ENCODE measurements around the gene SLC1A1. TPM values are rescaled to one million over a fixed set of nuclear protein-coding genes. Genes with fewer than 3 reads are reported as not detected.
"Not testable (repeated sequence)": the region's sequence is repeated elsewhere in the genome, so short reads cannot be mapped to it uniquely, and the experiment has no call there.

SLC1A1 gene
- total and polyA plus RNA-seq, 4 donors: 5.1 to 13.8 (median 5.4) TPM

GRCh38 chr9:4530375-4530774 is 40.1 kb downstream of the SLC1A1 start:
- no peak for ATAC-seq (ENCODE audit: insufficient read depth, low FRiP score)
- Histone ChIP-seq H3K9ac (ENCODE audit: insufficient read depth in 1 of 2, low read length in 2 of 2) (no peak overlapping the region), H3K36me3 (ENCODE audit: control insufficient read depth in 4 of 4, insufficient read depth in 4 of 4, low read length in 4 of 4) (no peaks in the 10 kb centered on the region), H3K9me3 (ENCODE audit: control insufficient read depth in 4 of 4, insufficient read depth in 3 of 4, low read length in 3 of 4) (no peaks in the 10 kb centered on the region), H3K27ac (ENCODE audit: low read depth in 1 of 2, low read length in 1 of 2) (no peak overlapping the region), H3K4me1 (ENCODE audit: control insufficient read depth in 5 of 5, insufficient read depth in 5 of 5, low read length in 5 of 5) (no peaks in the 10 kb centered on the region), H3K4me3 (no peak overlapping the region), H3K27me3 (ENCODE audit: control insufficient read depth in 3 of 3, insufficient read depth in 3 of 3, low read length in 2 of 3) (no peaks in the 10 kb centered on the region)
- 74 to 77% methylated on average over 6 of the region's 6 CpGs for WGBS, 2 donors
- TF ChIP-seq CTCF (IDR thresholded peaks at IDR 0.05; ENCODE audit: control extremely low read depth, extremely low read depth): no peak
- no peak for DNase-seq

GRCh38 chr9:4530831-4531230 is 40.6 kb downstream of the SLC1A1 start:
- WGBS, 2 donors: 85 to 87% methylated on average over 3 of the region's 3 CpGs
- H3K9me3 ChIP-seq (ENCODE audit: control insufficient read depth in 4 of 4, insufficient read depth in 3 of 4, low read length in 3 of 4); H3K27ac ChIP-seq (ENCODE audit: low read depth in 1 of 2, low read length in 1 of 2); H3K36me3 ChIP-seq (ENCODE audit: control insufficient read depth in 4 of 4, insufficient read depth in 4 of 4, low read length in 4 of 4); H3K4me3 ChIP-seq; DNase-seq; ATAC-seq (ENCODE audit: insufficient read depth, low FRiP score); H3K4me1 ChIP-seq (ENCODE audit: control insufficient read depth in 5 of 5, insufficient read depth in 5 of 5, low read length in 5 of 5); H3K9ac ChIP-seq (ENCODE audit: insufficient read depth in 1 of 2, low read length in 2 of 2); H3K27me3 ChIP-seq (ENCODE audit: control insufficient read depth in 3 of 3, insufficient read depth in 3 of 3, low read length in 2 of 3): not testable (repeated sequence)

GRCh38 chr9:4531355-4531754 is 41.1 kb downstream of the SLC1A1 start:
- not testable (repeated sequence) for H3K27ac ChIP-seq (ENCODE audit: low read depth in 1 of 2, low read length in 1 of 2); H3K4me1 ChIP-seq (ENCODE audit: control insufficient read depth in 5 of 5, insufficient read depth in 5 of 5, low read length in 5 of 5); ATAC-seq (ENCODE audit: insufficient read depth, low FRiP score); H3K9me3 ChIP-seq (ENCODE audit: control insufficient read depth in 4 of 4, insufficient read depth in 3 of 4, low read length in 3 of 4); H3K4me3 ChIP-seq; H3K36me3 ChIP-seq (ENCODE audit: control insufficient read depth in 4 of 4, insufficient read depth in 4 of 4, low read length in 4 of 4); H3K9ac ChIP-seq (ENCODE audit: insufficient read depth in 1 of 2, low read length in 2 of 2); H3K27me3 ChIP-seq (ENCODE audit: control insufficient read depth in 3 of 3, insufficient read depth in 3 of 3, low read length in 2 of 3); DNase-seq
- 73 to 81% methylated on average over 8 of the region's 8 CpGs for WGBS, 2 donors

- DNase-seq; H3K9ac ChIP-seq (ENCODE audit: insufficient read depth in 1 of 2, low read length in 2 of 2); H3K4me3 ChIP-seq; H3K4me1 ChIP-seq (ENCODE audit: control insufficient read depth in 5 of 5, insufficient read depth in 5 of 5, low read length in 5 of 5); H3K27me3 ChIP-seq (ENCODE audit: control insufficient read depth in 3 of 3, insufficient read depth in 3 of 3, low read length in 2 of 3); ATAC-seq (ENCODE audit: insufficient read depth, low FRiP score); H3K36me3 ChIP-seq (ENCODE audit: control insufficient read depth in 4 of 4, insufficient read depth in 4 of 4, low read length in 4 of 4); H3K27ac ChIP-seq (ENCODE audit: low read depth in 1 of 2, low read length in 1 of 2); H3K9me3 ChIP-seq (ENCODE audit: control insufficient read depth in 4 of 4, insufficient read depth in 3 of 4, low read length in 3 of 4): not testable (repeated sequence)
- WGBS, 2 donors: 76 to 79% methylated on average over 1 of the region's 2 CpGs
Observed at GRCh38 chr9:4533881-4534280, 43.6 kb downstream of the SLC1A1 start.

- not testable (repeated sequence) for H3K27me3 ChIP-seq (ENCODE audit: control insufficient read depth in 3 of 3, insufficient read depth in 3 of 3, low read length in 2 of 3); H3K27ac ChIP-seq (ENCODE audit: low read depth in 1 of 2, low read length in 1 of 2); DNase-seq; H3K9me3 ChIP-seq (ENCODE audit: control insufficient read depth in 4 of 4, insufficient read depth in 3 of 4, low read length in 3 of 4); H3K4me3 ChIP-seq; H3K36me3 ChIP-seq (ENCODE audit: control insufficient read depth in 4 of 4, insufficient read depth in 4 of 4, low read length in 4 of 4); H3K9ac ChIP-seq (ENCODE audit: insufficient read depth in 1 of 2, low read length in 2 of 2); ATAC-seq (ENCODE audit: insufficient read depth, low FRiP score); H3K4me1 ChIP-seq (ENCODE audit: control insufficient read depth in 5 of 5, insufficient read depth in 5 of 5, low read length in 5 of 5)
- WGBS, 2 donors: 90 to 94% methylated on average over 1 of the region's 1 CpG
Observed at GRCh38 chr9:4536196-4536595, 45.9 kb downstream of the SLC1A1 start.
